ENCODE data around the gene NR1D2. TPM values are rescaled to one million over a fixed set of nuclear protein-coding genes. Genes with fewer than 3 reads are reported as not detected.

Gene NR1D2
- total RNA-seq, 1 experiment from 2014 or later = 24.0 TPM

GRCh38 chr3:24020036-24020691, 75.1 kb downstream of the NR1D2 start:
- Histone ChIP-seq H2BK120ac (ENCODE audit: low read depth, low read length, poor library complexity, severe bottlenecking) (no peak overlapping the region), H2BK12ac (ENCODE audit: insufficient read length, low read depth, low read length) (no peak overlapping the region), H3K4me1 (ENCODE audit: insufficient read depth, low read length) (no peaks in the 10 kb centered on the region), H4K8ac (replicated peaks; ENCODE audit: insufficient read length, low read depth, low read length) (no peak overlapping the region), H3K23me2 (ENCODE audit: insufficient read length, low read depth, low read length, poor library complexity, severe bottlenecking) (no peaks in the 10 kb centered on the region), H3K27ac (ENCODE audit: insufficient read length, low read depth, low read length) (no peak overlapping the region), H3K27me3 (ENCODE audit: insufficient read depth, low read length) (no peaks in the 10 kb centered on the region), H3K14ac (ENCODE audit: insufficient read depth, low read length) (peak overlapping the region; percentile 47; the same call in 1 of the 2 replicates), H3K4me2 (ENCODE audit: insufficient read depth, insufficient read length, low read length) (no peak overlapping the region), H3K4ac (ENCODE audit: low read depth, low read length) (no peak overlapping the region; the same call in 1 of the 2 replicates), H3T11ph (ENCODE audit: low read length) (no peak overlapping the region), H2BK20ac (ENCODE audit: low read depth, low read length, poor library complexity, severe bottlenecking) (no peak overlapping the region), H2AK5ac (ENCODE audit: insufficient read length, low read length) (no peak overlapping the region), H3K79me1 (ENCODE audit: insufficient read depth, low read depth, low read length, poor library complexity, severe bottlenecking) (no peaks in the 10 kb centered on the region), H2BK5ac (ENCODE audit: insufficient read length, low read length) (no peak overlapping the region), H4K91ac (ENCODE audit: insufficient read length, low read depth, low read length) (no peak overlapping the region), H3K56ac (ENCODE audit: insufficient read length, low read depth, low read length) (no peak overlapping the region), H3K79me2 (ENCODE audit: insufficient read depth, low read length) (no peaks in the 10 kb centered on the region), H3K18ac (ENCODE audit: insufficient read length, low read depth, low read length) (no peak overlapping the region), H3K23ac (ENCODE audit: insufficient read length, low read depth, low read length) (no peak overlapping the region), H2AFZ (ENCODE audit: low read length) (no peak overlapping the region), H2BK15ac (ENCODE audit: low read depth, low read length) (no peak overlapping the region), H3K9ac (ENCODE audit: extremely low read depth, insufficient read length, low read length) (no peak overlapping the region), H4K5ac (ENCODE audit: insufficient read length, low read depth, low read length) (no peak overlapping the region), H3K9me3 (ENCODE audit: control insufficient read depth, low read depth, low read length) (no peaks in the 10 kb centered on the region), H4K20me1 (ENCODE audit: control insufficient read depth, insufficient read depth, insufficient read length) (no peaks in the 10 kb centered on the region)
- H3K9me3 Mint-ChIP-seq = no peaks in the 10 kb centered on the region
- H3K27ac Mint-ChIP-seq = no peak overlapping the region
- H3K4me1 Mint-ChIP-seq = no peaks in the 10 kb centered on the region
- H3K27me3 Mint-ChIP-seq (ENCODE audit: low read depth) = 0 out of 2 replicates have a peak, but pooled peaks cover 2% of the 10 kb centered on the region
- no CpG with 5 or more reads among the region's 20 CpGs for WGBS (ENCODE audit: extremely low coverage, insufficient read length, low lambda C conversion rate)
- no peak overlapping the region for H3K4me3 Mint-ChIP-seq
- no peak for DNase-seq
- no peaks in the 10 kb centered on the region for H3K36me3 Mint-ChIP-seq (ENCODE audit: insufficient read depth in 1 of 3, low read depth in 3 of 3)
- TF ChIP-seq CTCF (conservative IDR thresholded peaks at IDR 0.05) = no peak
